GM18498 (cell line): ENCODE measurements around the gene CIC.
"Not testable (repeated sequence)": the region's sequence is repeated elsewhere in the genome, so short reads cannot be mapped to it uniquely, and the experiment has no call there.

Source experiments
- ATAC-seq: cut with Tn5 transposase; IDR thresholded peaks from one replicate; pipeline ENCODE4 v1.9.1; 2021; ENCODE audit warnings: mild to moderate bottlenecking, moderate library complexity; ENCODE audit not compliant: unreplicated experiment

Gene CIC

DNA sequence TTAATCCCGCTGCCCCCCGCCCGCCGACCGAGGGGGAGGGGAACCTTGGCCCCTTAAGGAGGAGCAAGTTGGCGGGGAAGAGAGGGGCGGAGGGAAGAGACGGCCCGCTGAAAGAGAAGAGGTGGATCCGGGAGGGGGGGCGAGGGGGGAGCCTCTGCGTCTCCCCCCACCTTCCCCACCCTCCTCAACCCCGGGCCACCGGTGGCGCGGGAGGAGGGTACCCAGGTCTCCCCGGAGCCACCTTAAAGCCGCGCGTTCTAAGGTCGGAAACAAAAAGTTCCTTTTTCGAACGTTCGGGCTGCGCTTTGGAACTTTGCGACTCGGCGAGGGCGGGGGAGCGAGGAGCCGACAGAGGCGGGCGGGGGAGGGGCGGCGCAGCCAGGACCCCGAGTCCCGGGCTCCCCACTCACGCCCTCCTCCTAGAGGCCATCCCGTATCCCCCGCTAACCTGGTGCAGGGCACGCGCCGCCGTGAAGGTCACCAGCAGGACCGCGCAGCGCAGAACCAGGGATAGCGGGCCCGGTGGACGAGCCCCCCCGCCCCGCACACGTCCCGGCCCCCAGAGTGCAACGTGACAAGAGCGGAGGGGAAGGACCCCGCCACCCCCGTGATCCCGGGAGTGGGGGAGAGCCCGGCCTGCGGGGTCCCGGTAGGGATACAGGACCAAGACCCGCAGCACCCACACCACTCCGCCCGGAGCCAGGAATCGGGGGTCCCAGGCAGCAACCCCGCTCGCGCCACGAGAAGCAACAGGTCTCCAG lies 14.8 kb upstream of the CIC start:
- peak; percentile 31 for ATAC-seq

DNA sequence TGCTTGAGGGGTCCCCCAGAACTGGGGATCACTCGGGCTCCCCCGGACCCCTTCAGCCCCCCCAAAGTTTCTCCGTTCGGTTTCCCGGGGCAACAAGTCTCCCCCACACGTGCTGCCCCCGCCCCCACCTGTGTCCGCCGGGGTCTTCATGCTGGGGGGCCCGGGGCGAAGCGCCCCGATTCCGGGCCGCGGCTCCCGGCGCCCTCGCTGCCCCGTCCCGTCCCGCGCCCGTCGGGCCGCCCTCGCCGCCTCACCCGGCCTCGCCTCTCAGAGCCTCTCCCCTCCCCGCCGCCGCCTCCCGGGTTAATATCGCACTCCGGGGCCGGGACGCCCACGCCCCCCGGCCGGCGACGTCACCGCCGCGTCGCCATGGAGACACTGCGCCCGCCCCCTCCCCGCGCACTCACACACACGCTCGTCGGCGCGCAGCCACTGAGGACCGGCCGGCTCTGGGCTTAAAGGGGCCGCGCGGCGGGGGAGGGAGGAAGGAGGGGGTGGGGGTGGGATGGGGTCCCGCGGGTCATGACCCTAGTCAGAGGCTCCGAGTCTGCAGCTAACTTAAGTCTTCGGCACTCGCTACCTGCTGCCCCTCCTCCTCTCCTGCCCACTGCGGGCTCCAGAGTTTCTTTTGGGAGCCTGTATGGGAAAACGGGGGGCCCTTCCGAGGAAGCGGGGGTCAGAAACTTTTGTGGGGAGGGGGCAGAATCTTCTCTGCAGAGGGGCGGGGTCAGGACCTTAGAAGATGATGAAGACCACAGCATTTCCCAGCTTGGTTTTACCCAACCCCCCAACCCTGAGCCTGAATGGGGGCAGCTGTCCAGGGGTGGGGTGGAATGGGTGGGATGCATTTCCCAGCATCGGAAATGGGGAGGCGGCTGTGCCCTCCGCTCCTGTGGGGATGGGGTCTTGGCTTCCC lies 13.9 kb upstream of the CIC start, which contains the start of gene ERF:
ERF (minus strand) TSS at position 279 of the 916 bp plus-strand sequence; CDS start at position 150, 129 bp downstream.
- peak; percentile 70 for ATAC-seq

DNA sequence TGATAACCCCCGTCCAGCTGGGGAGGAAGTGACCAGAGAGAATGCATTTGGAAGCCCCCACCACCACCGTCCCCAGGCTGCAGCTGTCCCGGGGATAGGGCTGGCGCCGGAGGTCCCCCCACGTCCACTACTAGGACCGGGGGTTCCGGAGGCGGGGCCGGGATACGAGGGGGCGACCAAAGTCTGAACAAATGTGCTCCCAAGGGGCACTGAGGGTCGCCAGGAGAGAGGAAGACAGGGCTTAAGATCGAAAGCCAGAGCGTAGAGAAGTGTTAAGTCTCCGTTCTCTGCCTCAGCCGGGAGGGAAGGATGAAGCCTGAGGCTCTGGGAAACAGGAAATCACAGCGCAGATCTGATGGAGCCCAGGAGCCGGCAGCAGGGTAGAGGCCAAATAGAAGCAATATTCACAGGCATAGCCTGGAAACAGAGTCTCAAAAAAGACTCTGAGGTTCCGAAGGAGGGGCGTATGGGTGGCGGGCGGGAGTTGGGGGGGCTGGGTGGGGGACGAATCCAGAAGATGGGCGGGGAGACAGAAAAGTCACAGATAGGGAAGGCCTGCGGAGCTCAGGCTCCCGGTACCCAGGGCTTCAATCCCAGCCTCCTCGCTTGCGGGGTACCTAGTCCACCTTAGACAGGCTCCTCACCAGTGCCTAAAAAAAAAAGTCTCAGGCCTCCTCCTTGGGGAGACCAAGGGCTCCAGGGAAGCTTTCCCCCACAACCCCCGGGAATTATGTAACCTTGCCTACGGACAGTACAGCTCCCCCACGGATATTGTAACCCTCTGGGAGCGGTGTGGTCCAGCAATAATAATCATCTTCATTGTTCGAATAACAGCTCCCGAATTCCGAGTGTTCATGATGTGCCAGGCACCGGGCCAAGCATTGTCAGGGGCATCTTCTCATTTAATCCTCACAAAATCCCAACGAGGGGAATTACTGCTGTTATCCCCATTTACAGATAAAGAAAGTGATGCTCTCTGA lies 13.0 kb upstream of the CIC start:
- ATAC-seq = no peak

DNA sequence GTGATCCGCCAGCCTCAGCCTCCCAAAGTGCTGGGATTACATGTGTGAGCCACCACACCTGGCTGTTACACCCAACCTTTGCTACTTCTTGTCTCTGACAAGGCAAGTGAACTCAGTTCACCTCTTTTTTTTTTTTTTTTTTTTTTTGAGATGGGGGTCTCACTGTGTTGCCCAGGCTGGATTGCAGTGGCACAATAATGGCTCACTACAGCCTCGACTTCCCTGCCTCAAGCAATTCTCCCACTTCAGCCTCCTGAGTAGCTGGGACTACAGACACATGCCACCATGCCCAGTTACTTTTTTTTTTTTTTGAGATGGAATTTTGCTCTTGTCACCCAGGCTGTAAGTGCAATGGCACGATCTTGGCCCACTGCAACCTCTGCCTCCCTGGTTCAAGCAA lies 11.2 kb upstream of the CIC start:
- not testable (repeated sequence) for ATAC-seq

DNA sequence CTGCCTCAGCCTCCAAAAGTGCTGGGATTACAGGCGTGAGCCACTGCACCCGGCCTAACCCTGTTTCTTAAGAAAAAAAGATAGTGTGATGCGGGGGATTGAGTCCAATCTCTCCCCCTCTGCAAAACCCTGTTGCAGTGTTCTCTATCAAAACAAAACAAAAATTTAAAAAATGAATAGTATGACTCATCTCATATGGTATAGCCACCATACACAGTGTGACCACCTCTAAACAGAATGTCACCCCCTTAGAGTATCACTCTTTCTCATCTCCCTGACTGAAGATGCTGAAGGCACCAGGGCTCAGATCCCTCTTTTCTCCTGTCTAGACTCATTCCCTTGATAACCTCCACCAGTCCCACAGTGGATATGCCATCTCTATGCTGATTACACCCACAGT lies 7.3 kb upstream of the CIC start:
- ATAC-seq = no peak

DNA sequence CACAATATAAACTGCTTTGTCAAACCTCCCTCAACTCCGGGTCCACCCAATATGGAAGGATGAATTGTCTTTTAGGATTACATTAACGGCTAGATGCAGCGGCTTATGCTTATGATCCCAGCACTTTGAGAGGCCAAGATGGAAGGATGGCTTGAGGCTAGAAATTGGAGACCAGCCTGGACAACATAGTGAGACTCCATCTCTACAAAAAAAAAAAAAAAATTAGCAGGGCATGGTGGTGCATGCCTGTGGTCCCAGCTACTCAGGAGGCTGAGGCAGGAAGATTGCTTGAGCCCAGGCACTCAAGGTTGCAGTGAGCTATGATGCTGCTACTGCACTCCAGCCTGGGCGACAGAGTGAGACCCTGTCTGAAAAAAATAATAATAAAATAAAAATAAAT lies 2.9 kb upstream of the CIC start:
- not testable (repeated sequence) for ATAC-seq

DNA sequence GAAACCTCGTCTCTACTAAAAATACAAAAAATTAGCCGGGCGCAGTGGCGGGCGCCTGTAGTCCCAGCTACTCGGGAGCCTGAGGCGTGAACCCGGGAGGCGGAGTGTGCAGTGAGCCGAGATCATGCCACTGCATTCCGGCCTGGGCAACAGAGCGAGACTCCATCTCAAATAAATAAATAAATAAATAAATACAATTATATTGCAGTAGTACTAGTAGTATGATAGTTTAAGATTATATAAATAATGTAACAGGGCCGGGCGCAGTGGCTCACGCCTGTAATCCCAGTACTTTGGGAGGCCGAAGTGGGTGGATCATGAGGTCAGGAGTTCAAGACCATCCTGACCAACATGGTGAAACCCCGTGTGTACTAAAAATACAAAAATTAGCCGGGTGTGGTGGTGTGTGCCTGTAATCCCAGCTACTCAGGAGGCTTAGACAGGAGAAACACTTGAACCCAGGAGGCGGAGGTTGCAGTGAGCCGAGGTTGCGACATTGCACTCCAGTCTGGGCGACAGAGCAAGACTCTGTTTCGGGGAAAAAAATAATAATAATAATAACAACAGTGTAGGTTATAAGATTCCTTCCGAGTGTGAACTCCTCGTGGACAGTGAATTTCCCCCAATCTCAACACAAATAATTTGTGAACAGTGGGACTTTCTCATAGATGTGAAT lies 2.0 kb upstream of the CIC start:
- ATAC-seq = not testable (repeated sequence)

DNA sequence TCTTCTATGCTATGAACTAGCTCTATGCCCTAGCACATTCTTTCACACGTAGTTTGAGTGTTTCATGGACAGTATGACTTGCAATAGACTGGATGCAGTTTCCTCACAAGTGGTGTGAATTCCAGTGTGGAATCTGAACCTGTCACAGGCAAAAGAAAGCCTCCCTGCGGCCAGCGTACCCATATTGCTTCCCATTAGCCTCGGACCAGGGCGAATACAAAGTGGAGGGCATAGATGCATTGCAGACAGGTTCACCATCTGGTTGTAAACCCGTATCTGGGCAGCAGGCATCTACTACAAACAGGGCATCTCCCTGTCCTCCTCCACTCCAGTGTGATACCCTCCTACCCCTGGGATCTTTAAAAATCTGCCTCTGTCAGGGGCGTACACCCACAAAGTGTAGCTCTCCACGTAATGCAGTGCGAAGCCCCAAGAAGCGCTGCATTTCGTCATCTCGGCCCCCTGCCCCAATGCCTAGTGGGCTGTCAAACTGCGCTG lies 1.4 kb upstream of the CIC start:
- ATAC-seq = no peak

DNA sequence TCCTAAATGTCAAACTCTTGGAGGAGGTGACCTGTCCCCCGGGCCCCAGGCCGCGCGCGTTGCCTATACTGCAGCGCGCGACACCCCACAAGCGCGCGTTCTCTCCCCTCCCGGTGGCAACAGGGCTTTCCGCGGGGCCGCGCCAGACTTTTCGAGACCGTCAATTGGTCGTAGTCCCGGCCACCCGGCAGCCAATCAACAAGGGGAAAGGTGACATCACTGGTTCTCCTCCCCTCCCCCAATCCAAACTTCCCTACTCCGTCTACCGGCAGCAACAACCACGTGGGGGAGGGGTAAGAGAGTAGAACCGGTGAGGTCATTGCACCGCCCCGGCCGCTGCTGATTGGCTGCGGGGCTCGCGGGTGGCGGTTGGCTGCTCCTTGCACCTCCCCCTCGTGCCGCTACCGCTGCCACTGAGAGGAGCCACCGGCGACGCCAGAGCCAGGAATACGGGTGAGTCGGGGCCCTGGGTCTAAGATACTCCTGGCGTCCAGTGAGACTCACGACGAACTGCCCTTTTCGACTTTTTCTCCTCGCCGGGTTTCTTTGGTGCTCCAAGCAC lies 829 bp upstream of the CIC start:
- peak; percentile 65 for ATAC-seq

DNA sequence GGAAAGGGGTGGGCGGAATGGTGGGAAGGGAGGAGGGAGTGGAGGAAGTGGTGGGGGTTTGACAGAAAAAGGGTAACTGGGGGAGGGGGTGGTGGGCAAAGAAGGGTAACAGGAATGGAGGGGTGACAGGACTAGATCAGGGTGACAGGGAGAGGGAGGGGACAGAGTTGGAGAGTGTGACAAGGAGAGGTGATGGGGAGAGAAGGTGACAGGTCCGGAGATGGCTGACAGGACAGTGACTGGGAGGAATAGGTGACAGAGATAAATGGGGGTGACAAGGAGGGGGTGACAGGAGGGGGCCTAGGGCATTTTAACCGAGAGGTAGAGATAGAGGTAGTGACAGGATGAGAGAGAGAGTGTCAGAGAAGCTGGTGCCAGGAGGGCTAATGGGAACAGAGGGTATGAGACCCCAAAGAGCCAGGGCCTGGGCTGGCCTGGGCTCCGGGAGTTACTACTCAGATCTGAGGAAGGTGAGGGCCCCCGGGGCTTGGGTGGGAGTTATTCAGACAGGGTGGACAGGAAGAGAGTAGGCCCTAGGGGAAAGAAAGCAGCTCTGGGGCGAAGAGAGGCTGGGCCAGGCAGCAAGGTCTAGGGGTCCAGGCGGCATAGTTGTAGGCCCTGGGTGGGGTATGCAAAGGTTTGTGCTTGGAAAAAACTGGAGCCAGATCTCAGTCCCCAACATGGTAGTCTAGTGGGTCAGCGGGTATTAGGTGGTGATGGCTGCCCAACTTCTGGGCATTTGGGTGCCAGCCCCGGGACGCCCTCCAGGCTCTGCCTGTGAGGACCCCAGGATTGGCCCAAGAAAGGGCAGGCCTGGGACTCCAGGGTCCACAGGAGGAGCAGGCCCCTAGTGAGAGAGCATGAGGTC lies 660 bp downstream of the CIC start:
- ATAC-seq = no peak

DNA sequence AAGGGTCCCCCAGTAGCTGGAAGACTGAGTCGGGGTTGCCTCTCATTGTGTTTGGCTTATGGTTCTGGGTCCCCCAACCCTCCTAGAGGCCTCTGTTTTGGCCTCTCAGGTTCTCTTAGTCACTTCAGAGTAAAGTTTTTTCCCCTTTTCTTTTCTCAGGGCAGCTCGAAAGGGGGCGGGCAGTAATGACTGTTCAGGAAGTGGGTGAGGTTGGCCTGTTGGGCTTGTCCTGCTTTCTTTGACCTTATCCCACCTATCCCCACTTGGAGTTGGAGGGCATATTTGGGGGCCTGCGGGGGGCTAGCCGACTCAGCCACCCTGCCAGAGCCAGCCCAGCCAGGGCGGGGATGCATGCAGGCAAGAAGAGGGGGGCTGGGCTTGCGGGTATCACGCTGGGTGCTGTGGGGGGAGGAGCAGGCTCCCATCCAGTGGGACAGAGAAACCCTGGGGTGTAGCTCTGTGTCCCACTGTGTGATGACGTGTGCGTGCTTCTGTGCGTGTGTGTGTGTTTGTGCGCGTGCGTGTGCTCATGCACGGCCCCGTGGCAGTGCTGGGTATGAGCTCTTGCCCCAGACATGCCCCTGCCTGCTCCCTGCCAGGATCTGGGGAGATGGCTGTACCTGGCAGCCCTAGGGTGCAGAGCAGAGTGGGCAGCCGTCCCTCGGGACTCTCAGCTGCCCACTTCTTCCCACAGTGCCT lies 1.4 kb downstream of the CIC start:
- ATAC-seq = no peak

DNA sequence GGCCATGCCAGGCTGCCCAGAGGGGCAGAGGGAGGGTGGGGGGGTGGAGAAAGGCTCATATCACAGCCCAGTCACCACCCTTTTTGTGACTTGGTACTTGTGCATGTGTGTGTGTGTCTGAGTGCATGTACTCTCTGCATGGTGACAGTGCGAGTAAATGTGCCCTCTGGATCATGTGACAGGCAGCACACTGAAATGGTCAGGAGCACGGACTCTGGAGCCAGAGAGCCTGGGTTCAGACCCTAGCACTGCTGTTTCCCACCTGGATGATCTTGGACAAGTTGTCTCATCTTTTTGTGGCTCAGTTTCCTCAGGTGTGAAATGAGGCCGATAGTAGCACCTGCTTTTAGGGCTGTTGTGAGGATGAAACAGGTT lies 2.0 kb downstream of the CIC start:
- ATAC-seq = no peak

DNA sequence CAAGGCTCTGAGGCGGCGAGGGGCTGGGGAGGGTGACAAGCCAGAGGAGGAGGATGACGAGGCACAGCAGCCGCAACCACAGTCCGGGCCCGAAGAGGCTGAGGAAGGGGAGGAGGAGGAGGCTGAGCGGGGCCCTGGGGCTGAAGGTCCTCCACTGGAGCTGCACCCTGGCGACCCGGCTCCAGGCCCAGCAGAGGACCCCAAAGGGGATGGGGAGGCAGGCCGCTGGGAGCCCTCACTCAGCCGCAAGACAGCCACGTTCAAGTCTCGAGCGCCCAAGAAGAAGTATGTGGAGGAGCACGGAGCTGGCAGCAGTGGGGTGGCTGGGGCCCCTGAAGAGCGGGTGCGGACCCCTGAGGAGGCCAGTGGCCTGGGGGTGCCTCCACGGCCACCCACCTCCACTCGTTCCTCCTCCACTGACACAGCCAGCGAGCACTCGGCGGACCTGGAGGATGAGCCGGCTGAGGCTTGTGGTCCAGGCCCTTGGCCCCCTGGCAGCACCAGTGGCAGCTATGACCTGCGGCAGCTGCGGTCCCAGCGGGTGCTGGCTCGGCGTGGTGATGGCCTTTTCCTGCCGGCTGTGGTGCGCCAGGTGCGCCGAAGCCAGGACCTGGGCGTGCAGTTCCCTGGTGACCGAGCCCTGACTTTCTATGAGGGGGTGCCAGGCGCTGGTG lies 2.9 kb downstream of the CIC start:
- no peak for ATAC-seq

DNA sequence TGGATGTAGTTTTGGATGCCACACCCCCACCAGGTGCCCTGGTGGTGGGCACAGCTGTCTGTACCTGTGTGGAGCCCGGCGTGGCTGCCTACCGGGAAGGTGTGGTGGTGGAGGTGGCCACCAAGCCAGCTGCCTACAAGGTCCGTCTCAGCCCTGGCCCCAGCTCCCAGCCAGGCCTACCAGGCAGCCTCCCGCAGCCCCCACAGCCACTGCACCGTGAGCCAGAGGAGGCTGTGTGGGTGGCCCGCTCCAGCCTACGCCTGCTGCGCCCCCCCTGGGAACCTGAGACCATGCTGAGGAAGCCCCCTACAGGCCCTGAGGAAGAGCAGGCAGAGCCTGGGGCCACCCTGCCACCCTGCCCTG lies 3.5 kb downstream of the CIC start:
- ATAC-seq = no peak

DNA sequence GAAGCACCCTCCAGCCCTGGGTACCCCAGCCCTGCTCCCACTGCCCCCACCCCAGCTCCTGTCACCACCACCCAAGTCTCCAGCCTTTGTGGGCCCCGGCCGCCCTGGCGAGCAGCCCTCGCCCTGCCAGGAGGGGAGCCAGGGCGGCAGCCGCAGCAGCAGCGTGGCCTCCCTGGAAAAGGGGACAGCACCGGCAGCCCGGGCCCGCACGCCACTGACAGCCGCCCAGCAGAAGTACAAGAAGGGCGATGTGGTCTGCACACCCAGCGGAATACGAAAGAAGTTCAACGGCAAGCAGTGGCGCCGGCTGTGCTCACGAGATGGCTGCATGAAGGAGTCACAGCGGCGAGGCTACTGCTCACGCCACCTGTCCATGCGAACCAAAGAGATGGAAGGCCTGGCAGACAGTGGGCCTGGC lies 3.9 kb downstream of the CIC start:
- ATAC-seq = no peak

DNA sequence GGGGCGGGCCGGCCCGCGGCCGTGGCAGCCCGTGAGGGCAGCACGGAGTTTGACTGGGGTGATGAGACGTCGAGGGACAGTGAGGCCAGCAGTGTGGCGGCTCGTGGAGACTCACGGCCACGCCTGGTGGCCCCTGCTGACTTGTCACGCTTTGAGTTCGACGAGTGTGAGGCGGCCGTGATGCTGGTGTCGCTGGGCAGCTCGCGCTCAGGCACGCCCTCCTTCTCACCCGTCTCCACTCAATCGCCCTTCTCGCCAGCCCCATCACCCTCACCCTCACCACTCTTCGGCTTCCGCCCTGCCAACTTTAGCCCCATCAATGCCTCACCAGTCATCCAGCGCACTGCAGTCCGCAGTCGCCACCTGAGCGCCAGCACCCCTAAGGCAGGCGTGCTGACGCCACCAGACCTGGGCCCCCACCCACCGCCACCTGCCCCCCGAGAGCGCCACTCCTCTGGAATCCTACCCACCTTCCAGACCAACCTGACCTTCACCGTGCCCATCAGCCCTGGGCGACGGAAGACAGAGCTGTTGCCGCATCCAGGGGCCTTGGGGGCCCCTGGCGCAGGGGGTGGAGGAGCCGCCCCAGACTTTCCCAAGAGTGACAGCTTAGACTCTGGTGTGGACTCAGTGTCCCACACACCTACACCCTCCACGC lies 4.5 kb downstream of the CIC start:
- no peak for ATAC-seq

DNA sequence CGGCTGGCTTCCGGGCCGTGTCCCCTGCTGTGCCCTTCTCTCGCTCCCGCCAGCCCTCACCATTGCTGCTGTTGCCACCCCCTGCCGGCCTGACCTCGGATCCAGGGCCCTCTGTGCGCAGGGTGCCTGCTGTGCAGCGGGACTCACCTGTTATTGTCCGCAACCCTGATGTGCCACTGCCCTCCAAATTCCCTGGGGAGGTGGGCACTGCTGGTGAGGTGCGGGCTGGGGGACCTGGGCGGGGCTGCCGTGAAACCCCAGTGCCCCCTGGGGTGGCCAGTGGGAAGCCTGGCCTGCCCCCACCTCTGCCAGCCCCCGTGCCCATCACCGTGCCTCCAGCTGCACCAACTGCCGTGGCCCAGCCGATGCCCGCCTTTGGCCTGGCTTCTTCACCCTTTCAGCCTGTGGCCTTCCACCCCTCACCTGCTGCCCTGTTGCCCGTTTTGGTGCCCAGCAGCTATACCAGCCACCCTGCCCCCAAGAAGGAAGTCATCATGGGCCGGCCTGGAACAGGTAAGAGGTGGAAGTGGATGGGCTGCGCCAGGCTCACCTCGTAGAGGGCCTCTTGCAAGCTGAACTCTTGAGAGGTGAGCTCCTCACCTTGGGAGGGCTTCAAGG lies 5.1 kb downstream of the CIC start:
- ATAC-seq = no peak
